GM12892 (cell line): Measurements from ENCODE around the gene QSER1. TPM values are rescaled to one million over a fixed set of nuclear protein-coding genes. Genes with fewer than 3 reads are reported as not detected.
A peak's percentile ranks its signal among the peaks of the same experiment; 100 is the strongest.
"Not testable (repeated sequence)": the region's sequence is repeated elsewhere in the genome, so short reads cannot be mapped to it uniquely, and the experiment has no call there.

ENCODE experiments used
- DNase-seq: peaks from one replicate; pipeline ENCODE4 v3.0.0; 2011; ENCODE audit not compliant: insufficient read length
- FAIRE-seq: peaks from 2 replicates; lab custom pipeline; 2011; peaks lifted over from hg19 to GRCh38; lab: Jason Lieb, UNC
- POLR2A ChIP-seq: IDR thresholded peaks from 2 replicates; pipeline ENCODE4 v1.6.1; 2011; ENCODE audit warnings: low read depth, low read length, control low read depth
- POLR2AphosphoS5 ChIP-seq: IDR thresholded peaks from 2 replicates; pipeline ENCODE4 v1.6.1; 2011; ENCODE audit warnings: low read depth, low read length, control low read depth
- TAF1 ChIP-seq: IDR thresholded peaks from 2 replicates; pipeline ENCODE4 v1.6.1; 2011; ENCODE audit warnings: low read depth, mild to moderate bottlenecking, control low read depth, low read length, borderline replicate concordance
- polyA plus RNA-seq: library from polyadenylated mRNA; unstranded; fragments of >200 nt; gene quantifications from one replicate; pipeline ENCODE4 v1.2.1, GENCODE V29; 2012; ENCODE audit warnings: missing spikeins, inconsistent platforms; ENCODE audit not compliant: missing spikeins

The QSER1 gene
- polyA plus RNA-seq, result 7.5 TPM

GRCh38 chr11:32892355-32893092 is at the start of gene QSER1:
Gene QSER1, plus strand, starts transcription at chr11:32892811. Its CDS starts 315 bp downstream, at chr11:32893126.
- peak; percentile 94 for FAIRE-seq
- TF ChIP-seq POLR2A, result peak; percentile 86
- peak; percentile 60; the same call in 1 of the 2 replicates for TF ChIP-seq TAF1
- no peak for TF ChIP-seq POLR2AphosphoS5
- peak; percentile 77 for DNase-seq

DNA sequence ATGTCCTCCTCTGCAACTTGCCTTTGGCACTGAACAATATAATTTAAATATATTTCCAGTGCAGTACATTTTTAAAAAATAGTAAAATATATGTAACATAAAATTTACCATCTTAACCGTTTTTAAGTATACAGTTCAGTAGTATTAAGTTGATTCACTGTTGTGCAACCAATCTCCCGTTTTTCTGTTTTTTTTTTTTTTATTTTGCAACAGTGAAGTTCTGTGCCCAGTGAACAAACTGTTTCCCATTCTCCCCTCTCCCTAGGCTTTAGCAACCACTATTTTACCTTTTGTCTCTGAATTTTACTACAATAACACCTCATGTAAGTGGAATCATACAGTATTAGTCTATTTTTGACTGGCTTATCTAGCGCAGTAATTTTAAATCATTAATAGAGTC is 49.1 kb upstream of the QSER1 start:
- DNase-seq (no peak), FAIRE-seq (no peak)
- TF ChIP-seq POLR2A (no peak), TAF1 (no peak), POLR2AphosphoS5 (no peak)

- DNase-seq (no peak), FAIRE-seq (peak; percentile 70)
- TF ChIP-seq TAF1, result no peak
- no peak for TF ChIP-seq POLR2AphosphoS5
- no peak for TF ChIP-seq POLR2A
These were observed 45.1 kb upstream of the QSER1 start for GRCh38 chr11:32847511-32847910.

- no peak for FAIRE-seq
- no peak for TF ChIP-seq POLR2A
- TF ChIP-seq TAF1, result no peak
- no peak for TF ChIP-seq POLR2AphosphoS5
- DNase-seq, result no peak
These were observed 42.9 kb upstream of the QSER1 start for GRCh38 chr11:32849761-32850160.

- FAIRE-seq (peak; percentile 40), DNase-seq (no peak)
- no peak for TF ChIP-seq POLR2AphosphoS5
- TF ChIP-seq TAF1, result no peak
- TF ChIP-seq POLR2A, result no peak
These were observed 41.4 kb upstream of the QSER1 start for GRCh38 chr11:32851251-32851650.

- TF ChIP-seq TAF1, result no peak
- TF ChIP-seq POLR2AphosphoS5, result no peak
- no peak for TF ChIP-seq POLR2A
- no peak for DNase-seq
- peak; percentile 48 for FAIRE-seq
These were observed 40.4 kb upstream of the QSER1 start for GRCh38 chr11:32852207-32852606.

GRCh38 chr11:32855601-32856000 is 37.0 kb upstream of the QSER1 start:
- FAIRE-seq (no peak), DNase-seq (no peak)
- TF ChIP-seq POLR2A, result no peak
- TF ChIP-seq TAF1, result no peak
- TF ChIP-seq POLR2AphosphoS5, result no peak

GRCh38 chr11:32858731-32859130 is 33.9 kb upstream of the QSER1 start:
- FAIRE-seq, result peak; percentile 63
- no peak for DNase-seq
- no peak for TF ChIP-seq TAF1
- no peak for TF ChIP-seq POLR2A

DNA sequence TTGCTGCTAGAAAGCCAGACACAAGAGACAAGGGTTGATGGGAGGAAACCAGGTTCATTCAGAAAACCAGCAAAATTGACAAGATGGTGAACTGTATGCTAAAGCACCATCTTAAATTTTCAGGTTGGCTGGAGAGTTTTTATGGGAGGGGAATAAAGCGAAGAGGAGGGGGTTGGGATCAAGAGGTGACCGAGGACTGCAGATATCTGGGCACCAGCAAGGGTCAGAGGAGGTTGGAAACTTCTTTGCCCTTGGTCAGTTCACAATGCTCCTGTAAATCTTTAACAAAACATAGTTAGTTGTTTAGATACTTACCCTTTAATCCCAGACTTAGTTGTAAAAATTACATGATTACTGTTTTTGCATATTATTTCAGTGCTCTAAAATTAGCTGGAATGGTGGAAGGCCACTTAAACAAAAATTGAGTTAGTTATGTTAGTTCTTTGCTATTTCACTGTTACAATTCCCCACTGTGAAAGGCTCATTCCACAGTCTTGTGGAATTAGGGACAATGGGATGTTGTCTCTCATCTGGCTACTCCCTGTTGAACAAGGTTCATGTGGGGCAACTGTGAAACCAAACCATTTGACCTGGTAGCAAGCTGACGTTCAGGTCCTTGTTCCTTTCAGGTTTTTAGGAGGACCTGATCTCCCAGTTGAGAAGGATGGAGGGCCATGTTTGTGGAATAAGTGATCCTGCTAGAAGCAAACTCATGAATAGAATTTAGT is 30.6 kb upstream of the QSER1 start:
- TF ChIP-seq POLR2AphosphoS5 (no peak), TAF1 (no peak), POLR2A (no peak)
- DNase-seq (no peak), FAIRE-seq (no peak)

GRCh38 chr11:32864555-32864954 is 28.1 kb upstream of the QSER1 start:
- no peak for FAIRE-seq
- TF ChIP-seq TAF1, result no peak
- DNase-seq, result no peak

- not testable (repeated sequence) for DNase-seq, FAIRE-seq
These were observed 23.9 kb upstream of the QSER1 start for GRCh38 chr11:32868752-32869151.

DNA sequence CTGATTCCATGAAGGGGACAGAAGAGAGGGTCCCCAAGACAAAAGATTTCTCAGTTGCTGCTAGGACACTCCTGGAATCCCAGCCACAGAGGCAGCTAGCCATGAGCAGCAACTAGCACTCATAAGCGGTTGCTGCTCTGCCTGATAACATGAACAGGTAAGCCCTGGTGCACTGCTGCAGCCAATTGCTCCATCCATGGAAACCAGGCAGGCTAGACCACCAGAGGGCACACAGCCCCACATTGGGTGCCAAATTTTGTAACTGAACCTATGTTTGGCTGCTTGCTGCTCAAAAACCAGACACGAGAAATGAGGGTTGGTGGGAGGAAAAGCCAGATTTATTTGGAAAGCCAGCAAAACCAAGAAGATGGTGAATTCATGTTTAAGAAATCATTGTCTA is 21.9 kb upstream of the QSER1 start:
- peak; percentile 68 for FAIRE-seq
- TF ChIP-seq POLR2A (no peak), POLR2AphosphoS5 (no peak), TAF1 (no peak)
- no peak for DNase-seq

DNA sequence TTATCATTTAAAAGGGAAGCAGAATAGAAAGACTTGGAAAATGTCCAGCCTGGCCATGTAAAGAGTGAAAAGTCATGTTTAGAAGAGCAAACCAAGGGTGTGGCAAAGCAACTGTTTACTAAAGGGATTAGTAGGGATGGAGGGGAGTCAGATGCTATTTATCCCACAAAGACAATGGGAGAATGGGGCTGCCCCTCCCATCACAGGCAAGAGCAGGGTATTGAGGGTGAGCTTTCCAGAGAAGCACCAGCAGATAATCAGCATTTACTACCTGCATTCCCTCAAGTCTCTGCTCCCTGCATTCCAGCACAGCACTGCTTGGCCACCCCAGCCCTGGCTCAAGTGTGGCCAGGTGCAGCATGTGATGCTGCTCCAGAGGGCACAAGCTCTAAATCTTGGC is 18.5 kb upstream of the QSER1 start:
- no peak for DNase-seq

DNA sequence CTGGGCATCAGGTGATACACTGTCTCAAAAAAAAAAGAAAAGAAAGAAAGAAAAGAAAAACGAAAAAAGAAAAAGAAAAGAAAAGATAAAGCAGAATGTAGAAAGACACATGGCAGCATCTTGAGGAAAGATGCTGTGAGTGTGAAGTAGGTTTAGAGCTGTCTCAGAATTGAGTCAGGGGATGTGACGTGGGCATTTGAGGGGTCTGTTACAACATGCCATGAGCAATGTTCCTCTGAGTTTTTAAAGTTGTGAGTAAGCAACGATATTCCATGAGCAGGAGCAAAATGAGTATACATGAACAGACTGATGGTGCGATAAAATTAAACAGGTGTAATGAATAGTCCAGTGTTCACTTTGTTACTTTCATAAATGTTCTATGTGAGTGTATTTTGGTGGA is 11.3 kb upstream of the QSER1 start:
- no peak for FAIRE-seq
- TF ChIP-seq POLR2A, result no peak
- TF ChIP-seq POLR2AphosphoS5, result no peak
- no peak for TF ChIP-seq TAF1
- no peak for DNase-seq

More for the DNA sequence above, 18.5 kb upstream of the QSER1 start:
- TF ChIP-seq POLR2A (no peak), TAF1 (no peak), POLR2AphosphoS5 (no peak)
- no peak for FAIRE-seq
